ENCODE data around the gene WRNIP1.

Gene WRNIP1

DNA sequence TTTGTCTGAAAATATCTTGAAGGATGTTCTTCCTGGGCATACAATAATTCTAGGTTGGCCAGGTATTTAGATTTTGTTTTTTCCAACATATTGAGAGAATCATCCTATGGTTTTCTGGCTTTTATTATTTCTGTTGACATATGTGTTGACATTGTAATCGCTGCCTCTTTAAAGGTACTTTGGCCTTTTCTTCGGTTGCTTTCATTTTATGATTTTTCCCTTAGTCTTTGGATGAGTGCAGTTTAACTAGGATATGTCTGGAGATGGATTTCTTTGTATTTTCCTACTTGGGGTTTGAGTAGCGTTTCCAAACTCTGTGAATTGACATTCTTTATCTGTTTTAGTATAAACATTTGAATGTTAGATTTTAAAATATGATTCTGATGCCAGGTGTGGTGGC, 65.0 kb downstream of the WRNIP1 start:
- TF ChIP-seq, protein P1, sequence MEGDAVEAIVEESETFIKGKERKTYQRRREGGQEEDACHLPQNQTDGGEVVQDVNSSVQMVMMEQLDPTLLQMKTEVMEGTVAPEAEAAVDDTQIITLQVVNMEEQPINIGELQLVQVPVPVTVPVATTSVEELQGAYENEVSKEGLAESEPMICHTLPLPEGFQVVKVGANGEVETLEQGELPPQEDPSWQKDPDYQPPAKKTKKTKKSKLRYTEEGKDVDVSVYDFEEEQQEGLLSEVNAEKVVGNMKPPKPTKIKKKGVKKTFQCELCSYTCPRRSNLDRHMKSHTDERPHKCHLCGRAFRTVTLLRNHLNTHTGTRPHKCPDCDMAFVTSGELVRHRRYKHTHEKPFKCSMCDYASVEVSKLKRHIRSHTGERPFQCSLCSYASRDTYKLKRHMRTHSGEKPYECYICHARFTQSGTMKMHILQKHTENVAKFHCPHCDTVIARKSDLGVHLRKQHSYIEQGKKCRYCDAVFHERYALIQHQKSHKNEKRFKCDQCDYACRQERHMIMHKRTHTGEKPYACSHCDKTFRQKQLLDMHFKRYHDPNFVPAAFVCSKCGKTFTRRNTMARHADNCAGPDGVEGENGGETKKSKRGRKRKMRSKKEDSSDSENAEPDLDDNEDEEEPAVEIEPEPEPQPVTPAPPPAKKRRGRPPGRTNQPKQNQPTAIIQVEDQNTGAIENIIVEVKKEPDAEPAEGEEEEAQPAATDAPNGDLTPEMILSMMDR (IDR thresholded peaks at IDR 0.05; ENCODE audit: insufficient read depth, low read length, missing control alignments) = no peak
- no peak overlapping the region for H3K4me3 ChIP-seq (ENCODE audit: low read depth, low read length)
- ChIA-PET CTCF (no interaction called here), POLR2A (no interaction called here)
- no peak for DNase-seq (ENCODE audit: low read depth, low spot score)

DNA sequence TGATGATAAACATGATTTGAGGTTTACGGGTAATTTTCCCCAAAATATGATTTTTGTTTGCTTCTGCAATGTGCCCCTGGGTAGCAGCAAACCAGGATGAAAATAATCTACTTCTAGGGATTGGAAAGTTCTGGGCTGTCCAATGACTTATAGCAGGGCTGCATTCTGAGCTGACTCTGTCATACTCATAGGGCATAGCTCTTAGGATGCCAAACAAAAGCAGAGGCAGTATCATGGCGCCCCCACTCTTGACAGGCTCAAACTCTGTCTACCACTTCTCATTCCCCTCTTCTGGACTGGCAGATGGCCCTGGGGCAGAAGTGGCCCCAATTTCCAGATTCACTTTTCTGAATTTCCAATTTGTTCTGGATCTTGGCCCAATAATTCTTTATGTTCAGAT, 66.2 kb downstream of the WRNIP1 start:
- ChIA-PET POLR2A (interaction anchor here (0.6 kb wide), 1 partner anchor 10 kb away, joined by 3 read pairs; the partner anchor contains the start of gene SERPINB1), CTCF (interaction anchor here (1.2 kb wide), 1 partner anchor 15 kb away, joined by 4 read pairs; no protein-coding TSS in a partner anchor)
- no peak overlapping the region for H3K4me3 ChIP-seq (ENCODE audit: low read depth, low read length)
- TF ChIP-seq, protein P1 (IDR thresholded peaks at IDR 0.05; ENCODE audit: insufficient read depth, low read length, missing control alignments) = no peak
- no peak for DNase-seq (ENCODE audit: low read depth, low spot score)

DNA sequence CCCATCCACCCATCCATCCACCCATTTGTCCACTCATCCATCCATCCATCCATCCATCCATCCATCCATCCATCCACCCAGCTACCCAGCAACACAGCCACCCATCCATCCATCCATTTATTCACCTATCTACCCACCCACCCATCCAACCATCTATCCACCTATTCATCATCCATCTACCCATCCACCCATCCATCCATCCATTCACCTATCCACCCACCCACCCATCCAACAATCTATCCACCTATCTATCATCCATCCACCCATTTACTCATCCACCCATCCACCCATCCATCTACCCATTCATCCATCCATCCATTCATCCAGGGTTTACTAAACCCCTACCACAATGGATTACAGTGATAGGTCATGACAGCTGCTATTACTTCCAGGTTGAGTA, 69.1 kb downstream of the WRNIP1 start:
- TF ChIP-seq, protein P1 (IDR thresholded peaks at IDR 0.05; ENCODE audit: insufficient read depth, low read length, missing control alignments) = no peak

More for the DNA sequence above, 69.1 kb downstream of the WRNIP1 start:
- no peak overlapping the region for H3K4me3 ChIP-seq (ENCODE audit: low read depth, low read length)
- POLR2A ChIA-PET = no interaction called here
- CTCF ChIA-PET = interaction anchor here (3.0 kb wide), 1 partner anchor 43 kb away, joined by 8 read pairs; no protein-coding TSS in a partner anchor
- DNase-seq (ENCODE audit: low read depth, low spot score) = no peak

Data from AG04449 (cell line).